HCT116 (cell line): ENCODE data around the gene CDV3. TPM values are rescaled to one million over a fixed set of nuclear protein-coding genes. Genes with fewer than 3 reads are reported as not detected.

Experiments used
- ATAC-seq: fragments of 200-7000 bp; cut with Tn5 transposase; 2 replicates; pipeline ENCODE4 v1.9.1; 2020; ENCODE audit warnings: mild to moderate bottlenecking, moderate library complexity
- BruUV-seq: library from RNA; stranded (reverse); fragments of 400-500 nt; replicated peaks from 2 replicates; lab custom pipeline; 2021; lab: Mats Ljungman, UMichigan
- CTCF ChIA-PET: fragments of 300-600 bp; sonication (Branson Sonifier 250); formaldehyde crosslinking; loops from one replicate; lab custom pipeline; 2021; ENCODE audit warnings: antibody characterized with exemption; lab: Charles Lee
- POLR2A ChIA-PET: fragments of 300-600, 350-600 bp; sonication (Branson Sonifier 250); formaldehyde crosslinking; loops from one replicate; lab custom pipeline; 2021; ENCODE audit warnings: antibody characterized with exemption; lab: Charles Lee
- RAD21 ChIA-PET, 2 experiments: fragments of 300-600 bp; sonication (Branson Sonifier 250); formaldehyde crosslinking; loops; one replicate each; lab custom pipeline; 2023; ENCODE audit warnings: low total read pairs in 2 of 2; ENCODE audit not compliant: uncharacterized antibody in 2 of 2, unreplicated experiment in 2 of 2, low non-redundant PET in 1 of 2; lab: Charles Lee
- DNase-seq: peaks from one replicate; pipeline ENCODE4 v3.0.0-alpha.2; 2010; ENCODE audit warnings: low read depth, low spot score
- H2AFZ ChIP-seq: fragments of 200-600 bp; shearing (Covaris generic), sonication (generic); 2 replicates; pipeline ENCODE4 v1.6.1; 2017; ENCODE audit warnings: low read depth, mixed run types, mixed read lengths, antibody characterized with exemption, low read length; ENCODE audit not compliant: poor library complexity, severe bottlenecking
- H3K27ac ChIP-seq: 2 replicates; pipeline ENCODE4 v1.5.1; 2012; ENCODE audit warnings: low read depth, low read length
- H3K27me3 ChIP-seq: fragments of 200-600 bp; sonication (generic); 2 replicates; pipeline ENCODE4 v1.6.1; 2016; ENCODE audit warnings: mixed run types, low read length, mixed read lengths; ENCODE audit not compliant: insufficient read depth
- H3K36me3 ChIP-seq, 2 experiments: fragments of 200-500 bp in 1 of 2; fragments of 200-600 bp in 1 of 2; sonication (Bioruptor generic) in 1 of 2; sonication (generic) in 1 of 2; 2 replicates each; pipeline versions ENCODE4 v1.5.1 to v1.6.1; 2014 to 2016; ENCODE audit warnings: low read length in 2 of 2, inconsistent platforms in 1 of 2, mixed read lengths in 1 of 2, mixed run types in 1 of 2; ENCODE audit not compliant: insufficient read depth in 2 of 2, control insufficient read depth in 1 of 2
- H3K4me1 ChIP-seq, 2 experiments: fragments of 200-600 bp in 1 of 2; sonication (generic) in 1 of 2; 2 replicates each; pipeline versions ENCODE4 v1.5.1 to v1.6.1; 2012 to 2017; ENCODE audit warnings: low read length in 2 of 2, inconsistent platforms in 1 of 2, mild to moderate bottlenecking in 1 of 2, mixed read lengths in 1 of 2, mixed run types in 1 of 2, moderate library complexity in 1 of 2; ENCODE audit not compliant: insufficient read depth in 2 of 2, control insufficient read depth in 1 of 2
- H3K4me2 ChIP-seq: fragments of 200-600 bp; sonication (generic); 2 replicates; pipeline ENCODE4 v1.6.1; 2017; ENCODE audit warnings: mixed run types, low read length, mixed read lengths
- H3K4me3 ChIP-seq, 2 experiments: fragments of 200-600 bp in 1 of 2; sonication (generic) in 1 of 2; replicated peaks in 1 of 2; 2 replicates each; pipeline ENCODE4 v1.5.1; 2011 to 2016; ENCODE audit warnings: low read length in 2 of 2, control low read depth in 1 of 2, low read depth in 1 of 2, mild to moderate bottlenecking in 1 of 2, mixed read lengths in 1 of 2, mixed run types in 1 of 2
- H3K79me2 ChIP-seq: fragments of 200-600 bp; sonication (generic); 2 replicates; pipeline ENCODE4 v1.6.1; 2017; ENCODE audit warnings: mild to moderate bottlenecking, mixed run types, low read length, moderate library complexity, mixed read lengths; ENCODE audit not compliant: insufficient read depth
- H3K9ac ChIP-seq: fragments of 200-600 bp; sonication (generic); 2 replicates; pipeline ENCODE4 v1.6.1; 2016; ENCODE audit warnings: low read length, mixed read lengths
- H3K9me2 ChIP-seq: fragments of 200-600 bp; sonication (generic), shearing (Covaris generic); 2 replicates; pipeline ENCODE4 v1.6.1; 2017; ENCODE audit warnings: mixed run types, mild to moderate bottlenecking, moderate library complexity; ENCODE audit not compliant: insufficient read depth
- H3K9me3 ChIP-seq, 2 experiments: fragments of 200-500 bp in 1 of 2; fragments of 200-600 bp in 1 of 2; sonication (Bioruptor generic) in 1 of 2; sonication (generic) in 1 of 2; 2 replicates each; pipeline ENCODE4 v1.6.1; 2014 to 2017; ENCODE audit warnings: low read length in 2 of 2, mixed read lengths in 2 of 2, inconsistent platforms in 1 of 2, low read depth in 1 of 2, mild to moderate bottlenecking in 1 of 2, mixed run types in 1 of 2, moderate library complexity in 1 of 2; ENCODE audit not compliant: control insufficient read depth in 1 of 2, insufficient read depth in 1 of 2
- H4K20me1 ChIP-seq: fragments of 200-600 bp; sonication (generic), shearing (Covaris generic); 2 replicates; pipeline ENCODE4 v1.6.1; 2017; ENCODE audit warnings: mixed run types, mild to moderate bottlenecking, moderate library complexity; ENCODE audit not compliant: insufficient read depth
- ATF3 ChIP-seq: IDR thresholded peaks from 2 replicates; pipeline ENCODE4 v1.6.1; 2012
- CTCF ChIP-seq, 3 experiments: fragments of 200-600 bp in 1 of 3; sonication (generic) in 1 of 3; IDR thresholded peaks in 2 of 3; conservative IDR thresholded peaks in 1 of 3; 2 replicates each; pipeline ENCODE4 v1.5.1; 2012 to 2017; ENCODE audit warnings: low read depth in 2 of 3, low read length in 2 of 3, antibody characterized with exemption in 1 of 3, borderline replicate concordance in 1 of 3, control low read depth in 1 of 3, mild to moderate bottlenecking in 1 of 3, mixed read lengths in 1 of 3, mixed run types in 1 of 3, moderate library complexity in 1 of 3; ENCODE audit not compliant: insufficient read depth in 1 of 3
- EGR1 ChIP-seq: IDR thresholded peaks from 2 replicates; pipeline ENCODE4 v1.6.1; 2012; ENCODE audit warnings: low read depth
- EZH2 ChIP-seq: fragments of 200-600 bp; sonication (generic); IDR thresholded peaks from 2 replicates; pipeline ENCODE4 v1.6.1; 2017; ENCODE audit warnings: antibody characterized with exemption, mixed run types
- EZH2phosphoT487 ChIP-seq: fragments of 200-600 bp; IDR thresholded peaks from 2 replicates; pipeline ENCODE4 v1.6.1; 2018; ENCODE audit warnings: antibody characterized with exemption, borderline replicate concordance
- MAX ChIP-seq: IDR thresholded peaks from 2 replicates; pipeline ENCODE4 v1.6.1; 2012
- TCF7L2 ChIP-seq: IDR thresholded peaks from 2 replicates; pipeline ENCODE4 v1.7.0; 2011; ENCODE audit warnings: borderline replicate concordance, inconsistent platforms; ENCODE audit not compliant: insufficient read depth, insufficient read length; ENCODE audit errors: extremely low read depth
- YY1 ChIP-seq: IDR thresholded peaks from 2 replicates; pipeline ENCODE4 v1.6.1; 2011; ENCODE audit warnings: low read length, low read depth, moderate library complexity, mild to moderate bottlenecking; ENCODE audit not compliant: insufficient replicate concordance; ENCODE audit errors: extremely low read depth
- intact Hi-C: fragments of 100-400 bp; cut with micrococcal nuclease; formaldehyde crosslinking; loops from 2 replicates; pipeline ENCODE4 v1.10.0; 2022
- total RNA-seq: library from RNA; stranded (reverse); gene quantifications from one replicate; pipeline ENCODE4 v1.2.1, GENCODE V29; 2021; ENCODE audit not compliant: unreplicated experiment

CDV3 gene
- total RNA-seq, 1 experiment from 2014 or later = 153 TPM

- Histone ChIP-seq H3K27me3 (no peaks in the 10 kb centered on the region), H4K20me1 (no peaks in the 10 kb centered on the region), H3K4me1 (no peaks in the 10 kb centered on the region), H3K9me2 (no peaks in the 10 kb centered on the region), H3K27ac (no peak overlapping the region), H3K36me3 (peaks cover 25 to 43% of the 10 kb centered on the region in 2 experiments), H2AFZ (no peak overlapping the region), H3K9ac (no peak overlapping the region), H3K4me3 (no peak overlapping the region), H3K4me2 (no peak overlapping the region), H3K9me3 (no peaks in the 10 kb centered on the region), H3K79me2 (peaks cover 8% of the 10 kb centered on the region)
- ChIA-PET CTCF (no interaction called here), POLR2A (interaction anchor here (1.6 kb wide), 1 partner anchor 9 kb away, joined by 3 read pairs; no protein-coding TSS in a partner anchor), RAD21 (no interaction called here)
- intact Hi-C loops = no loop called here
- ATAC-seq (no peak), DNase-seq (no peak)
- no TSS peak for BruUV-seq
- TF ChIP-seq MAX (no peak), EGR1 (no peak), TCF7L2 (no peak), EZH2phosphoT487 (no peak), ATF3 (no peak), CTCF (IDR thresholded peaks at IDR 0.05 in 2 of 3, conservative IDR thresholded peaks at IDR 0.05 in 1 of 3; ENCODE audit: borderline replicate concordance in 1 of 3, insufficient read depth in 1 of 3, low read depth in 2 of 3, low read length in 2 of 3) (no peak), YY1 (no peak), EZH2 (no peak)
Observed at GRCh38 chr3:133606902-133607301, 33.4 kb downstream of the CDV3 start.
